Right cardiac atrium (tissue), 5 donors: Measurements from ENCODE around the gene ELMO1. TPM values are rescaled to one million over a fixed set of nuclear protein-coding genes. Genes with fewer than 3 reads are reported as not detected.

Experiments used
- ATAC-seq, 2 donors: fragments of 200-7000 bp; cut with Tn5 transposase; one replicate each; pipeline versions ENCODE4 v1.8.0 to v1.9.1; 2020; ENCODE audit warnings: moderate library complexity in 2 of 2, mild to moderate bottlenecking in 1 of 2
- DNase-seq, 3 donors: peaks; one replicate each; pipeline ENCODE4 v3.0.0-alpha.2; 2020
- H3K27ac ChIP-seq: one replicate; pipeline ENCODE4 v1.5.1; 2013; ENCODE audit warnings: mild to moderate bottlenecking, low read length, control low read depth, moderate library complexity
- H3K27me3 ChIP-seq: one replicate; pipeline ENCODE4 v1.6.1; 2013; ENCODE audit not compliant: control insufficient read depth, insufficient read depth
- H3K4me1 ChIP-seq: one replicate; pipeline ENCODE4 v1.6.1; 2013; ENCODE audit warnings: low read length; ENCODE audit not compliant: control insufficient read depth, insufficient read depth
- H3K4me3 ChIP-seq: one replicate; pipeline ENCODE4 v1.5.1; 2013; ENCODE audit warnings: low read length, control low read depth
- H3K9me3 ChIP-seq: one replicate; pipeline ENCODE4 v1.6.1; 2013; ENCODE audit warnings: low read length; ENCODE audit not compliant: control insufficient read depth
- WGBS: extraction: QIAGEN DNeasy Blood & Tissue Kit; methylation state at CpG from one replicate; pipeline ENCODE4 v1.1.7; 2013; 5-methylcytosine and 5-hydroxymethylcytosine counted together
- intact Hi-C, 4 donors: fragments of 100-400 bp; cut with DNase I; formaldehyde crosslinking; loops; one replicate each; pipeline versions ENCODE4 v1.11.0 to v1.14.0; 2022 to 2023
- polyA plus RNA-seq: library from polyadenylated mRNA; stranded (reverse); fragments of 200-250 nt; gene quantifications from one replicate; pipeline ENCODE4 v1.2.3, GENCODE V29; 2013
- total RNA-seq, 4 donors: library from RNA; stranded (reverse); fragmentation: NEBNext Ultra II Directional; extraction: Animal tissue kit (Norgen Biotek cat#: 25700); gene quantifications; one replicate each; pipeline ENCODE4 v1.2.1, GENCODE V29; 2021
- donor health status: healthy with polysubstance abuse.
- donor health status: DM: no; HTN: yes; CAD: no.
- donor health status: DM: no; HTN: no; CAD: no.
- donor health status: DM: no; HTN: yes; CAD: no; lungs with severe emphysema.
- donor health status: DM: yes; HTN: yes; CAD: no.

Gene ELMO1
- total and polyA plus RNA-seq, 5 donors: 11.8 to 20.8 (median 18.8) TPM

DNA sequence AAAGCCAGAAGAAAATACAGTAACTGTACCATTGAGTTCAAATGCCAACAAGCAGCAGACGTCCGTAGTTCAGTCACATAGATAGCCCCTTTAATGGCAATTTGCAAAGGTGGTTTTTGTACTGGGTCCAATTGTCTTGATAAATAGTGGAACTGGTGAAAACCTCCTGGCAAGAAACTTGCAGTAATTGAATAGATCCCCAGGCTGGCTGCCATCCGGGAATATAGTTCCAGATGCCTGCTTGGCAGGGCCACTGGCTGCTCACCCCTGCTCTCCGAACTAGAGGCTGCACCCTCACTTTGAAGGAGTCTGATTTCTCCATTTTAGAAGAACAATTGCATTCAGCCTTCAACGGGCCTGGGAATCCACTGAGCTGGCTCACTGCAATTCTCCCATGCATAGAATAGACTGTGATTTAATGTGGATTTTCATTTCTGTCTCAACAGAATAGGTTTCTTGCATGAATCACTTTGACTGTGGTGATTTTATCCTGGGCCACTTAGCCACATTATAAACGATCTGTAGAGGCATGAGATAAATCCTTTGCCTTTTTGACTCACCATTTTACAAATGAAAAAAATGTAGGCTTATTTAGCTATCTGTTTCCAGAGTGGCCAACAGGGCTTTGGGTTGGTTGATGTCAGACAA, 35.9 kb upstream of the ELMO1 start:
- 62% methylated on average over 6 of the region's 6 CpGs for WGBS
- intact Hi-C loops: no loop called here
- H3K4me3 ChIP-seq: no peak overlapping the region

GRCh38 chr7:37483627-37484026, 35.0 kb upstream of the ELMO1 start:
- ATAC-seq: no peak
- Histone ChIP-seq H3K9me3 (no peaks in the 10 kb centered on the region), H3K4me3 (no peak overlapping the region), H3K27me3 (no peaks in the 10 kb centered on the region), H3K4me1 (no peaks in the 10 kb centered on the region), H3K27ac (no peak overlapping the region)
- intact Hi-C loops: no loop called here
- WGBS: 96% methylated on average over 3 of the region's 3 CpGs
- no peak for DNase-seq

More for the DNA sequence above, 35.9 kb upstream of the ELMO1 start:
- H3K9me3 ChIP-seq: no peaks in the 10 kb centered on the region
- ATAC-seq (no peak), DNase-seq (peak in 1 of 3 donors; percentile 28)
- H3K4me1 ChIP-seq: no peaks in the 10 kb centered on the region
- H3K27ac ChIP-seq: no peak overlapping the region
- H3K27me3 ChIP-seq: no peaks in the 10 kb centered on the region

GRCh38 chr7:37482953-37483352, 34.3 kb upstream of the ELMO1 start:
- intact Hi-C loops: no loop called here
- DNase-seq: no peak

GRCh38 chr7:37482505-37482904, 33.8 kb upstream of the ELMO1 start:
- ATAC-seq (no peak), DNase-seq (no peak)
- H3K9me3 ChIP-seq: no peaks in the 10 kb centered on the region
- H3K4me3 ChIP-seq: no peak overlapping the region
- no peak overlapping the region for H3K27ac ChIP-seq
- no peaks in the 10 kb centered on the region for H3K4me1 ChIP-seq
- intact Hi-C loops: no loop called here
- WGBS: 70% methylated on average over 1 of the region's 1 CpG
- H3K27me3 ChIP-seq: no peaks in the 10 kb centered on the region

More at GRCh38 chr7:37482953-37483352, 34.3 kb upstream of the ELMO1 start:
- no peak overlapping the region for H3K27ac ChIP-seq
- H3K4me3 ChIP-seq: no peak overlapping the region
- no peaks in the 10 kb centered on the region for H3K4me1 ChIP-seq
- ATAC-seq: no peak
- 84% methylated on average over 2 of the region's 2 CpGs for WGBS
- no peaks in the 10 kb centered on the region for H3K27me3 ChIP-seq
- H3K9me3 ChIP-seq: no peaks in the 10 kb centered on the region

GRCh38 chr7:37481722-37482288, 33.1 kb upstream of the ELMO1 start:
- intact Hi-C loops: no loop called here
- H3K4me1 ChIP-seq: no peaks in the 10 kb centered on the region
- no peak overlapping the region for H3K4me3 ChIP-seq
- H3K27ac ChIP-seq: no peak overlapping the region
- DNase-seq: no peak
- no peaks in the 10 kb centered on the region for H3K9me3 ChIP-seq
- ATAC-seq: no peak
- no peaks in the 10 kb centered on the region for H3K27me3 ChIP-seq
- 86% methylated on average over 5 of the region's 5 CpGs for WGBS

GRCh38 chr7:37481154-37481553, 32.5 kb upstream of the ELMO1 start:
- DNase-seq (no peak), ATAC-seq (peak in 1 of 2 donors; percentile 23)
- no peaks in the 10 kb centered on the region for H3K27me3 ChIP-seq
- no peaks in the 10 kb centered on the region for H3K4me1 ChIP-seq
- no peak overlapping the region for H3K4me3 ChIP-seq
- 82% methylated on average over 5 of the region's 5 CpGs for WGBS
- no peak overlapping the region for H3K27ac ChIP-seq
- intact Hi-C loops: no loop called here
- H3K9me3 ChIP-seq: no peaks in the 10 kb centered on the region

DNA sequence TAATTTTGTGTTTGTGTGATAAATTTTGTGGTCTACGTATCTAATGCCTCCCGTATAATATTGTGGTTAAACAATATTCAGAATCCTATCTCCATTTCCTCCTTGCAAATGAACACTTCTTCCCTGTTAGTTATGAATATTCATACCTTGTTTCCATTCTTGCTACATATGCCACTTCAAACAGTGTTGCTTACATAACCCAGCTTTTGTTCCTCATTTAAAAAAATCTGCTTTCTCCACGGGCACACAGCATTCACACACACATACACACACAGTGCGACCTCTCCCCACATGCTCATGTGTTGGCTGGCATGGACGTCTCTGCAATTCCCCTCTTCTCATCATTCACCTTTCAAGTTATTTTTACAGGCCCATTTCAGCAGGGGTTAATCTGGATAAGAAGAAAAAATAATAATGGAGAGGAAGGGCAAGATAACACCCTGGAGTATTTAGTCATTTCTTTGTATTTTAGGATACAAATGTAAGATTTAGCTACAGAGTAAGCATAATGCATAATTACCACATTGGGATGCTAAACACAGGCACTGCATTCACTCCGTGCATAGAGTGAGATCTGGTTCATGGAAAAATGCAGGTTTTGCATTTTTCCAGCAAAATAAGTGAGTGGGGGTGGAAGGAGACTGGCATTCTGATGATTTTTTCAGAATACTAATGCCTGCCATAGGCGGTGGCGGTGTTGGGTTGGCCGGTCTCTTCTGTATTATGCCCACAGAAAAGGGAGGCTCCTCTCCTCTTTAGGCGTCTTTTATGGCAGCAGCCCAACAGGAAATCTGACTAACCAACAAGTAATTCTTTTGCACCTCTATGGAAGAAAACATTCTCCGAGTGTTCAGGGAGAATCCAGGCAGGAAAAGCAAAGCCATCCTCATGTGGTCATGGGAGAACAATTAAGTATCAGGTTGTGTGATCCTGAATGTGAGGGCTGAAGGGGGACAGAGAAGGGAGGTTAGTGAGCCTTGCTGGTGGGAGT, 31.7 kb upstream of the ELMO1 start:
- Histone ChIP-seq H3K4me3 (no peak overlapping the region), H3K27me3 (no peaks in the 10 kb centered on the region), H3K27ac (no peak overlapping the region), H3K4me1 (no peaks in the 10 kb centered on the region), H3K9me3 (no peaks in the 10 kb centered on the region)
- peak in 2 of 3 donors; percentile 33 to 42 for DNase-seq
- 75% methylated on average over 11 of the region's 11 CpGs for WGBS
- peak; percentile 31 to 91 for ATAC-seq
- intact Hi-C loops: no loop called here

DNA sequence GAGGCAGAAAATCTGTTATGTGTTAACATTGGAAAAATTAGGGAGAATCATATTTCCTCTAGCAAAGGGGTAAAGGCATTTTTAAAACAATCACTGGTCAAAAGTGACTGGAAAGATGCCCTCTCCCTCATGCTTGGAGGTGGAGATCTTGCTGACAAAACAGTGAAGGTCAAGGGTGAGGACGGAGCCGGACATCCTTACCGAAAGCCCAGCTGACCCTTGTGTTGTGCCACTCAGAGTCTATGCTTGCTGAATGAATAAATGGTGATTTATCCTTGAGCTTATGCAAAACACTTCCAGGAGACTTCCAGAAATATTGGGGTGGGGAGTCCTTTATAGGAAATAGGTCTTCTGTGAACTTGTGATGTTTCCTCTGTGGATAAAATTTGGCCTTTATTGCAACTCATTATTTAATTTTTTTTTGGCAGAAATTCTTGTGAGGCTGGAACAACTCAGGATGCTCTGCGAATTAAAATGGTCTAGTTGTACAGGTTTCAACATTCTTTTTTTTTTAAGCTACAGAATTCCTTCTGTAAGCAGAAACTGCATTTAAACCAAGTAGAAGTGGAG, 28.3 kb upstream of the ELMO1 start:
- 34% methylated on average over 4 of the region's 4 CpGs for WGBS
- no peak for ATAC-seq

DNA sequence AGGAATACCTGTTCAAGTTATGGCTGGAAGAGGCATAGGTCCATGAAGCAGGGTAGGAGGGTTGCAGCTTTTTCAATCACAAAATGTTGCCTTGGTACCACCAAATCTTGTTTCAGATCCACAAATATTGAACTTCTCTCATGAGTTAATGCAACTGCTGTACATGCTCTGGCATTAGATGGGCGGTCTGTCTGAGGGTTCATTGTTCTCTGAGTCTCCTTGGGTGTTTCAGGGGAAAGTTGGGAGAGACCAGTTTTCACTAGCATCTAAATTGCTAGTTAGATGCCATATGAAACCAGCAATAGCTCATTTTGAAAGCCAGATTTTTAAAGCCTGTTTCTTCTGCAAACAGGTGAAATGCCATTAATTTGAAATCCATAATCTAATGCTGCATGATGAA, 27.8 kb upstream of the ELMO1 start:
- ATAC-seq (no peak), DNase-seq (no peak)
- H3K4me3 ChIP-seq: no peak overlapping the region
- no peak overlapping the region for H3K27ac ChIP-seq
- intact Hi-C loops: no loop called here
- H3K27me3 ChIP-seq: no peaks in the 10 kb centered on the region
- H3K9me3 ChIP-seq: no peaks in the 10 kb centered on the region
- no peaks in the 10 kb centered on the region for H3K4me1 ChIP-seq
- 84% methylated on average over 1 of the region's 1 CpG for WGBS

More for the DNA sequence above, 28.3 kb upstream of the ELMO1 start:
- no peaks in the 10 kb centered on the region for H3K4me1 ChIP-seq
- DNase-seq: no peak
- no peaks in the 10 kb centered on the region for H3K9me3 ChIP-seq
- intact Hi-C loops: no loop called here
- no peak overlapping the region for H3K27ac ChIP-seq
- H3K27me3 ChIP-seq: no peaks in the 10 kb centered on the region
- H3K4me3 ChIP-seq: no peak overlapping the region

DNA sequence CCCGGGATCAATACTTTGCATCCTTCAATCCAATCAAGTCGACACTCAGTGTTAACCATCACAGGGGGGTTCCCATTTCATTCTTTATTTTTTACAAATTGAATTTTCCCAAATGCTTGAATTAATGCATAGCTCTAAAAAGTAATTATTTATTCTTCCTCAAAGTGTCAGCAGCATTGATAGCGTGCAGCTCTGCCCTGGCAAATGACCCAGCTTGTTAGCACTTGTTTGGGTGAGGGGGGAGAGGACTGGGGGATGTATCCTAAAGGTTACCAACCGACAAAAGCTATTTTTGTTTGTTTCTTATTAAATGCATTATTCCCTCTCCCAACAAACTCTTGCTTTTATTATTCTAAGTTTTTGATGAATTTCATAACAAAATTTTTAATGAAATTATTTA, 27.0 kb upstream of the ELMO1 start:
- H3K4me1 ChIP-seq: no peaks in the 10 kb centered on the region
- intact Hi-C loops: no loop called here
- H3K27ac ChIP-seq: no peak overlapping the region
- no peak overlapping the region for H3K4me3 ChIP-seq
- H3K27me3 ChIP-seq: no peaks in the 10 kb centered on the region
- no peak for ATAC-seq
- no peak for DNase-seq
- whole genome bisulfite sequencing: 86% methylated on average over 4 of the region's 4 CpGs
- H3K9me3 ChIP-seq: no peaks in the 10 kb centered on the region

DNA sequence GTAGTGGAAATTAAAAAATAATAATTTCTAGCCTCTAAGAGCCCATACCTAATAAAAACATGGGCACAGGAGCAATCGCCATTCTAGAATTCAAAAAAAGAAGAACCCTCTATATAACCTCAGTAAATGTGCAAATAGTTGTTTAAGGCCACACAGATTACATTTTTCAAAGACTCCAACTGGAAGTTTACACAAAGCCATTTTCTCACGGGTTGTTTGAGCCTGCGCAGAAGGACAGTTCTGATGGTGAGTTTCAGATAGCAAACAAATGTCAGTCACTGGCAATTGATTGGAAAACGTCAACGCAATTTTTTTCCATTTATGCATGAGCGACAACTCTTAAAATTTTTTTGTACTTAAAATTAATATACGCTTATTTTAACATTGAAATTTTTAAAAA, 23.0 kb upstream of the ELMO1 start:
- intact Hi-C loops: no loop called here
- WGBS: 94% methylated on average over 7 of the region's 7 CpGs
- H3K4me1 ChIP-seq: no peaks in the 10 kb centered on the region
- no peaks in the 10 kb centered on the region for H3K27me3 ChIP-seq
- H3K9me3 ChIP-seq: no peaks in the 10 kb centered on the region
- H3K27ac ChIP-seq: no peak overlapping the region
- DNase-seq (no peak), ATAC-seq (no peak)
- no peak overlapping the region for H3K4me3 ChIP-seq
